ENCODE measurements around the gene APP. TPM values are rescaled to one million over a fixed set of nuclear protein-coding genes. Genes with fewer than 3 reads are reported as not detected.

Gene APP
- total RNA-seq, 4 donors from 2014 or later: 471 to 1,291 (median 672) TPM

DNA sequence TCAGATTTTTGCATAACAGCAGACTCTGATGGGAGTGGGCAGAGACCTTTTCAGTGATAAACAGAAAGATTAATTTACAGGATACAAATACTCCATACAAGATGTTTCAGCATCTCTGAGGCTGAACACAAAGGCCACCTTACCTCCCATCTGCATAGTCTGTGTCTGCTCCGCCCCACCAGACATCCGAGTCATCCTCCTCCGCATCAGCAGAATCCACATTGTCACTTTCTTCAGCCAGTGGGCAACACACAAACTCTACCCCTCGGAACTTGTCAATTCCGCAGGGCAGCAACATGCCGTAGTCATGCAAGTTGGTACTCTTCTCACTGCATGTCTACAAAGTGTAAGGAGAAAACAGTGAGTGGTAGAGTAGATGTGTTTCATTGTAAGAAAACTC is 119.7 kb downstream of the APP start:
- TF ChIP-seq EP300 (IDR thresholded peaks at IDR 0.05; ENCODE audit: low read depth): no peak
- TF ChIP-seq, protein P1, sequence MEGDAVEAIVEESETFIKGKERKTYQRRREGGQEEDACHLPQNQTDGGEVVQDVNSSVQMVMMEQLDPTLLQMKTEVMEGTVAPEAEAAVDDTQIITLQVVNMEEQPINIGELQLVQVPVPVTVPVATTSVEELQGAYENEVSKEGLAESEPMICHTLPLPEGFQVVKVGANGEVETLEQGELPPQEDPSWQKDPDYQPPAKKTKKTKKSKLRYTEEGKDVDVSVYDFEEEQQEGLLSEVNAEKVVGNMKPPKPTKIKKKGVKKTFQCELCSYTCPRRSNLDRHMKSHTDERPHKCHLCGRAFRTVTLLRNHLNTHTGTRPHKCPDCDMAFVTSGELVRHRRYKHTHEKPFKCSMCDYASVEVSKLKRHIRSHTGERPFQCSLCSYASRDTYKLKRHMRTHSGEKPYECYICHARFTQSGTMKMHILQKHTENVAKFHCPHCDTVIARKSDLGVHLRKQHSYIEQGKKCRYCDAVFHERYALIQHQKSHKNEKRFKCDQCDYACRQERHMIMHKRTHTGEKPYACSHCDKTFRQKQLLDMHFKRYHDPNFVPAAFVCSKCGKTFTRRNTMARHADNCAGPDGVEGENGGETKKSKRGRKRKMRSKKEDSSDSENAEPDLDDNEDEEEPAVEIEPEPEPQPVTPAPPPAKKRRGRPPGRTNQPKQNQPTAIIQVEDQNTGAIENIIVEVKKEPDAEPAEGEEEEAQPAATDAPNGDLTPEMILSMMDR (IDR thresholded peaks at IDR 0.05): no peak
- no peak for TF ChIP-seq POLR2AphosphoS5 (IDR thresholded peaks at IDR 0.05)
- TF ChIP-seq POLR2A (IDR thresholded peaks at IDR 0.05): no peak
- peaks cover 0 to 16% (median 2%) of the 10 kb centered on the region in 4 donors for H3K36me3 ChIP-seq
- DNase-seq: no peak
- H3K9me3 ChIP-seq: no peaks in the 10 kb centered on the region
- WGBS, 2 donors (ENCODE audit: low coverage in 1 of 2): 93 to 95% methylated on average over 4 to 6 of the region's 6 CpGs
- no peaks in the 10 kb centered on the region for H3K4me1 ChIP-seq
- in situ Hi-C loops (cut with MboI; ENCODE audit: low pct_ligation_motif_present in 1 of 4, low pct_unique_long_range_greater_than_20kb in 1 of 4, low sequenced_read_pairs in 3 of 4) (no loop called here), intact Hi-C loops (cut with DNase I; ENCODE audit: low total_unique reads) (no loop called here)
- H3K4me3 ChIP-seq: no peak overlapping the region
- H3K27ac ChIP-seq: no peak overlapping the region
- H3K27me3 ChIP-seq: no peaks in the 10 kb centered on the region

DNA sequence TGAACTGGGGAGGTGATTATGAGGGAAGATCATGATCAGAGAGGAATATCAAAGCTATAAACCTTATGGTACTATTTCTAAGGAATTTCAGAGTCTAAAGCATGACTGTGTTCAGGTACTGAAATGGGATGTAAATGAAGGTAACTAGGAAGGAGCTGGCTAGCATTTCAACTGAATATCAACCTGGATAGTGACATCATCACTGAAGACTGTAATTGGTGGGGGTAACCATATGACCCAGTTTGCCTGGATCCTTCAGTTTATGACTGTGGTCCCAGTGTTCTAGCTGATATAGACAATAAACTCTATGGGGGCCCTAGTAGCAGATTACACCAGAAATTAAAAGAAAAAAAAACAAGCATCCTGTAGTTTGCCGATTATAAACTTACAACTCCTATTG is 120.8 kb downstream of the APP start:
- no peak for TF ChIP-seq POLR2AphosphoS5 (IDR thresholded peaks at IDR 0.05)
- no peak for TF ChIP-seq POLR2A (IDR thresholded peaks at IDR 0.05)
- TF ChIP-seq, protein P1 (IDR thresholded peaks at IDR 0.05): no peak
- TF ChIP-seq EP300 (IDR thresholded peaks at IDR 0.05; ENCODE audit: low read depth): no peak
- in situ Hi-C loops (cut with MboI; ENCODE audit: low pct_ligation_motif_present in 1 of 4, low pct_unique_long_range_greater_than_20kb in 1 of 4, low sequenced_read_pairs in 3 of 4): no loop called here
- no peaks in the 10 kb centered on the region for H3K27me3 ChIP-seq
- H3K27ac ChIP-seq: no peak overlapping the region
- H3K36me3 ChIP-seq: peaks cover 0 to 16% (median 2%) of the 10 kb centered on the region in 4 donors
- DNase-seq: no peak
- intact Hi-C loops (cut with DNase I; ENCODE audit: low total_unique reads): no loop called here
- no peaks in the 10 kb centered on the region for H3K4me1 ChIP-seq
- H3K4me3 ChIP-seq: no peak overlapping the region
- H3K9me3 ChIP-seq: no peaks in the 10 kb centered on the region
- WGBS, 2 donors (ENCODE audit: low coverage in 1 of 2): 88 to 95% methylated on average over 1 of the region's 1 CpG

DNA sequence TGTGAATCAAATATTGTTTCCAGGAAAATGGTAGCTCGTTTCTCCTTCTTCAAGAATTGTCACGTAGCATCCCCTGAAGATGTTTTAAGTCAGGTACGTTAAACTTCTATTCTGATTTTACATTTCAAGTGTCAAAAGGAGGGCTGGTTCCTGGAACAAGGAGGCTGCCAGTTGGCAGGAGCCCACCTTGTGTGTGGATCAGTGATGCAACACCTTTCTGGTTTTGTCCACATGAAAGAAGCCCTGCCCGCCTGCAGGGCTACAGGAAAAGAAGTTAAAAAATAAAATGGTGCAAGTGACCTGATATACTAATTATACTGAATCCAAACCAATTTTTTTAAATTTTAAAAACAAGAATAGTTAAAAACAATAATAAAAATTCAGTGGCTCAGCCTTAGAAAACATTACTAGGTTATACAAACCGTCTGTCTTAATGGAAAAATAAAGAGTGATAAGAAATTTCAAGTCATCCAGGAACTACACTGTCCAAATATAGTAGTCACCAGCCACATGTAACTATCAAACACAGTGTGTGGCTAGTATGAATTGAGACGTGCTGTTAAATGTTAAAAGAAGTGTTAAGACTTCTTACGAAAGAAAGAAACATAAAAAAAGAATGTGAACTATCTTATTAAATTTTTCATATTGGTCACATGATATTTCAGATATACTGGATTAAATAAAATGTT is 123.1 kb downstream of the APP start:
- no peak for TF ChIP-seq POLR2A (IDR thresholded peaks at IDR 0.05)
- no peak for TF ChIP-seq POLR2AphosphoS5 (IDR thresholded peaks at IDR 0.05)
- TF ChIP-seq, protein P1 (IDR thresholded peaks at IDR 0.05): no peak
- no peak for TF ChIP-seq EP300 (IDR thresholded peaks at IDR 0.05; ENCODE audit: low read depth)
- H3K27me3 ChIP-seq: no peaks in the 10 kb centered on the region
- no peaks in the 10 kb centered on the region for H3K4me1 ChIP-seq
- no peak overlapping the region for H3K27ac ChIP-seq
- DNase-seq: no peak
- no peaks in the 10 kb centered on the region for H3K9me3 ChIP-seq
- 83 to 85% methylated on average over 7 of the region's 7 CpGs for WGBS, 2 donors (ENCODE audit: low coverage in 1 of 2)
- H3K36me3 ChIP-seq: peaks cover 0 to 16% (median 5%) of the 10 kb centered on the region in 4 donors
- in situ Hi-C loops (cut with MboI; ENCODE audit: low pct_ligation_motif_present in 1 of 4, low pct_unique_long_range_greater_than_20kb in 1 of 4, low sequenced_read_pairs in 3 of 4): no loop called here
- no peak overlapping the region for H3K4me3 ChIP-seq
- intact Hi-C loops (cut with DNase I; ENCODE audit: low total_unique reads): no loop called here

DNA sequence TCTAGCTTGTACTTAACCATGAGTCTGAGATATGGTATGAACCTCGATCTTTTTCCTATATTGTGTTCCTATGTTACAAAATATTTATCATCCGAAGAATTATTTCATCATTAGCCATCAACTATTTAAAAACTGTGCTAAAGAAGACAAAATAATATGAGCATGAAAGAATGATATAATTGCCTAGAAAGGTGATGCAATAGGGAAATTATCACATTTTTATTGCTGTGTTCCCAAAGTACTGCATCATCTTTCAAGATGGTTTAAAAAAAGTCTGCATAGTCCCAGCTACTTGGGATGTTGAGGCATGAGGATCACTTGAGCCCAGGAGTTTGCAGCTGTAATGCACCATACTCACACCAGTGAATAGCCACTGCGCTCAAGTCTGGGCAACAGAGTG is 126.7 kb downstream of the APP start:
- no peaks in the 10 kb centered on the region for H3K27me3 ChIP-seq

More for the DNA sequence above, 126.7 kb downstream of the APP start:
- H3K4me3 ChIP-seq: no peak overlapping the region
- intact Hi-C loops (cut with DNase I; ENCODE audit: low total_unique reads) (no loop called here), in situ Hi-C loops (cut with MboI; ENCODE audit: low pct_ligation_motif_present in 1 of 4, low pct_unique_long_range_greater_than_20kb in 1 of 4, low sequenced_read_pairs in 3 of 4) (no loop called here)
- H3K9me3 ChIP-seq: no peaks in the 10 kb centered on the region
- 68 to 77% methylated on average over 3 of the region's 3 CpGs for WGBS, 2 donors (ENCODE audit: low coverage in 1 of 2)
- DNase-seq: no peak
- no peak overlapping the region for H3K27ac ChIP-seq
- peaks cover 0 to 6% (median 2%) of the 10 kb centered on the region in 4 donors for H3K36me3 ChIP-seq
- no peaks in the 10 kb centered on the region for H3K4me1 ChIP-seq
- TF ChIP-seq EP300 (IDR thresholded peaks at IDR 0.05; ENCODE audit: low read depth) (no peak), POLR2A (IDR thresholded peaks at IDR 0.05) (no peak), POLR2AphosphoS5 (IDR thresholded peaks at IDR 0.05) (no peak)
- TF ChIP-seq, protein P1 (IDR thresholded peaks at IDR 0.05): no peak
